Karpas-422 (cell line): ENCODE results near the gene KMT2C. TPM values are rescaled to one million over a fixed set of nuclear protein-coding genes. Genes with fewer than 3 reads are reported as not detected.
"Not testable (repeated sequence)": the region's sequence is repeated elsewhere in the genome, so short reads cannot be mapped to it uniquely, and the experiment has no call there.

ENCODE experiments used
- DNase-seq: peaks from one replicate; pipeline ENCODE4 v3.0.0-alpha.2; 2015
- H2AFZ ChIP-seq: fragments of 200-600 bp; sonication (generic); 2 replicates; pipeline ENCODE4 v1.6.1; 2014; ENCODE audit warnings: antibody characterized with exemption, low read length, mixed read lengths
- H3K27ac ChIP-seq: fragments of 200-600 bp; sonication (generic); 2 replicates; pipeline ENCODE4 v1.5.1; 2014; ENCODE audit warnings: mild to moderate bottlenecking, low read length, moderate library complexity
- H3K27me3 ChIP-seq: fragments of 200-600 bp; sonication (generic); 2 replicates; pipeline ENCODE4 v1.6.1; 2014; ENCODE audit warnings: low read length, mixed read lengths
- H3K36me3 ChIP-seq: fragments of 200-600 bp; sonication (generic); 2 replicates; pipeline ENCODE4 v1.6.1; 2014; ENCODE audit warnings: low read length, mixed read lengths; ENCODE audit not compliant: insufficient read depth
- H3K4me1 ChIP-seq: fragments of 200-600 bp; sonication (generic); 2 replicates; pipeline ENCODE4 v1.6.1; 2014; ENCODE audit warnings: mild to moderate bottlenecking, low read length, mixed read lengths
- H3K4me2 ChIP-seq: fragments of 200-600 bp; sonication (generic); 2 replicates; pipeline ENCODE4 v1.6.1; 2014; ENCODE audit warnings: low read length, low read depth, mild to moderate bottlenecking; ENCODE audit not compliant: poor library complexity, severe bottlenecking
- H3K4me3 ChIP-seq: fragments of 200-600 bp; sonication (generic); 2 replicates; pipeline ENCODE4 v1.5.1; 2014; ENCODE audit warnings: mild to moderate bottlenecking, antibody characterized with exemption, low read length, mixed read lengths
- H3K79me2 ChIP-seq: fragments of 200-600 bp; sonication (generic); 2 replicates; pipeline ENCODE4 v1.6.1; 2014; ENCODE audit warnings: mild to moderate bottlenecking, low read length, mixed read lengths
- H3K9ac ChIP-seq: fragments of 200-600 bp; sonication (generic); 2 replicates; pipeline ENCODE4 v1.6.0; 2014; ENCODE audit warnings: low read length
- H3K9me2 ChIP-seq: fragments of 200-600 bp; sonication (generic), shearing (Covaris generic); replicated peaks from 2 replicates; pipeline ENCODE4 v1.6.0; 2014; ENCODE audit warnings: mild to moderate bottlenecking, low read length, moderate library complexity; ENCODE audit not compliant: insufficient read depth
- H3K9me3 ChIP-seq: fragments of 300-700, 200-600 bp; sonication (generic); 2 replicates; pipeline ENCODE4 v1.6.1; 2014; ENCODE audit warnings: low read length, mixed read lengths
- H4K20me1 ChIP-seq: fragments of 200-600 bp; sonication (generic); 2 replicates; pipeline ENCODE4 v1.6.1; 2014; ENCODE audit warnings: mild to moderate bottlenecking, antibody characterized with exemption, low read length, low read depth; ENCODE audit not compliant: insufficient read depth
- total RNA-seq: library from RNA; depleted of rRNA; stranded (reverse); fragments of >200 nt; shearing (Covaris generic); gene quantifications from 2 replicates; pipeline ENCODE4 v1.2.3, GENCODE V29; 2014; ENCODE audit warnings: low replicate concordance

The KMT2C gene
- total RNA-seq, 1 experiment from 2014 or later: 70.7 TPM

DNA sequence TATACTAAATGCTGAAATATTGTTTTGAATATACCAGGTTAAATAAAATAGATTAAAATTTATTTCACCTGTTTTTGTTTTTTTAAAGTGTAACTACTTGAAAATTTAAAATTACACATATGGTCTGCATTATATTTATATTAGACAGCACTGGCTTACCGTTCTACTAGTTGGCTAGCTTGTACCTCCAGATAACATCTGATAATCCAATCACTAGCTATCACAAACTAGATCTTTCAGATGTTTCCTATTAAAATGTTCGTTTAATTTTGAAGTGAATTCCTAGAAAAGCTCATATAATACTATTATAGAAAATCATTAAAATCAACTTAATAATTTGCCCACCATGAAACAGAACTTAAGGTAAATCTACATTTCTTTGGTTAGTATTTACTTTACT, 190.4 kb downstream of the KMT2C start:
- not testable (repeated sequence) for H3K9me2 ChIP-seq, DNase-seq
- H3K79me2 ChIP-seq: peaks cover 31% of the 10 kb centered on the region

DNA sequence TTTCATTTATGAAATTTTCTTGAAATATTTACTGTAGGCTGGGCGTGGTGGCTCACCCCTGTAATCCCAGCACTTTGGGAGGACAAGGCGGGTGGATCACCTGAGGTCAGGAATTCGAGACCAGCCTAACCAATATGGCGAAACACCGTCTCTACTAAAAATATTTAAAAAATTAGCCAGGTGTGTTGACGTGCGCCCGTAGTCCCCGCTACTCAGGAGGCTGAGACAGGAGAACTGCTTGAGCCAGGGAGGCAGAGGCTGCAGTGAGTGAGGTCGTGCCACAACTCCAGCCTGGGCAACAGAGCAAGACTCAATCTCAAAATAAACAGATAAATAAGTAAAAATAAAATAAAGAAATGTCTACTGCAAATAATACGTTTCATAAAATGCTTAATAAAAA, 192.3 kb downstream of the KMT2C start:
- not testable (repeated sequence) for H3K9ac ChIP-seq, H4K20me1 ChIP-seq, H3K36me3 ChIP-seq, H3K4me3 ChIP-seq, H3K9me2 ChIP-seq, DNase-seq, H3K4me2 ChIP-seq, H3K9me3 ChIP-seq, H2AFZ ChIP-seq, H3K4me1 ChIP-seq, H3K27me3 ChIP-seq, H3K27ac ChIP-seq
- H3K79me2 ChIP-seq: peaks cover 33% of the 10 kb centered on the region

More for the DNA sequence above, 190.4 kb downstream of the KMT2C start:
- not testable (repeated sequence) for H3K4me1 ChIP-seq, H3K27ac ChIP-seq, H3K4me2 ChIP-seq, H2AFZ ChIP-seq, H3K9ac ChIP-seq, H3K4me3 ChIP-seq, H3K9me3 ChIP-seq, H3K27me3 ChIP-seq, H3K36me3 ChIP-seq, H4K20me1 ChIP-seq

DNA sequence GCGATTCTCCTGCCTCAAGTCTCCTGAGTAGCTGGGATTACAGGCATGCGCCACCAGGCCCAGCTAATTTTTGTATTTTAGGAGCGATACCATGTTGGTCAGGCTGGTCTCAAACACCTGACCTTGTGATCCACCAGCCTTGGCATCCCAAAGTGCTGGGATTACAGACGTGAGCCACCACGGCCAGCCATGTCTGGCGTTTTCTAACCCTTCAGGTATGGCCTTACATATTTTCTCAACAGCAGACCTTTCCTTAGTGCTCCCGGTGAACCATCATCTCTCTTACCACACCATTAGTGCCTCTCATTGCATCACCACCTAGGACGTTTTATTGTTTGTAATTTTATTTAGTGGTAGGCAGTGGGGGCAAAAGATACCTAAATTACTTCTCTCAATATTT, 194.5 kb downstream of the KMT2C start:
- H3K4me1 ChIP-seq, H3K27ac ChIP-seq, H3K9me3 ChIP-seq, H3K4me3 ChIP-seq, H3K36me3 ChIP-seq, H3K27me3 ChIP-seq, DNase-seq, H3K4me2 ChIP-seq, H3K9ac ChIP-seq, H3K9me2 ChIP-seq, H2AFZ ChIP-seq, H4K20me1 ChIP-seq: not testable (repeated sequence)
- H3K79me2 ChIP-seq: peaks cover 32% of the 10 kb centered on the region

DNA sequence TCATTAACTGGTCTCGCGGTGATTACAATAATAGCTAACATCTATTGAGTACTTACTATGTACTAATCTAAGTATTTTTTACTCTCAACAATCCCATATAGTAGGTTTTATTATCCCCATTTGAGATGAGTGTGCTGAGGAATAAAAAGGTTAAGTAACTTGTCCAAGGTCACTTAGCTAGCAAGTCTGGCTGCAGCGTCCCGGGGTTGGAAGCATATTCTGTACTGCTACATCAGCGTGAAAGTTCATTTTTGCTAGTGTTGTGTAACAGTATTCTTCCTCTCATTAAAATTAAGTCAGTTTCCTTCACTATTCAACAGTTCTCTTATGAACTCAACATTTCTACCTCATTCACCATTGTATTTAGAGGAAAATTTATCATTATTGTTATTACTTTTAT, 199.5 kb downstream of the KMT2C start:
- H3K27ac ChIP-seq, H2AFZ ChIP-seq, H3K27me3 ChIP-seq, H3K36me3 ChIP-seq, H3K4me3 ChIP-seq, H3K79me2 ChIP-seq, H3K4me1 ChIP-seq, H3K9me3 ChIP-seq, H3K4me2 ChIP-seq, H3K9ac ChIP-seq, H3K9me2 ChIP-seq, H4K20me1 ChIP-seq, DNase-seq: not testable (repeated sequence)

DNA sequence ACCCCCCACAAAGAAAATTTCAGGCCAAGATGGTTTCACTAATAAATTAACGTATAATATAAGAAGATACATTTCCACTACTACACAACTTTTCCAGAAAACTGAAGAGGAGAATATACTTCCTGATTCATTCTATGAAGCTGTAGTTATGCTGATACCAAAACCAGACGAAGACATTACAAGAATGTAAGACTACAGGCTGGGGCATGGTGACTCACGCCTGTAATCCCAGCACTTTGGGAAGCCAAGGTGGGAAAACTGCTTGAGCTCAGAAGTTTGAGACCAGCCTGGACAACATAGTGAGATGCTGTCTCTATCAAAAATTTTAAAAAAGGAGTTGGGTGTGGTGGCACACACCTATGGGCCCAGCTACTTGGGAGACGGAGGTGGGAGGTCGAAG, 201.4 kb downstream of the KMT2C start:
- not testable (repeated sequence) for H3K4me2 ChIP-seq, H4K20me1 ChIP-seq, H2AFZ ChIP-seq, H3K79me2 ChIP-seq, H3K27ac ChIP-seq, H3K9ac ChIP-seq, H3K4me3 ChIP-seq, H3K4me1 ChIP-seq, DNase-seq, H3K36me3 ChIP-seq, H3K9me2 ChIP-seq, H3K9me3 ChIP-seq, H3K27me3 ChIP-seq

DNA sequence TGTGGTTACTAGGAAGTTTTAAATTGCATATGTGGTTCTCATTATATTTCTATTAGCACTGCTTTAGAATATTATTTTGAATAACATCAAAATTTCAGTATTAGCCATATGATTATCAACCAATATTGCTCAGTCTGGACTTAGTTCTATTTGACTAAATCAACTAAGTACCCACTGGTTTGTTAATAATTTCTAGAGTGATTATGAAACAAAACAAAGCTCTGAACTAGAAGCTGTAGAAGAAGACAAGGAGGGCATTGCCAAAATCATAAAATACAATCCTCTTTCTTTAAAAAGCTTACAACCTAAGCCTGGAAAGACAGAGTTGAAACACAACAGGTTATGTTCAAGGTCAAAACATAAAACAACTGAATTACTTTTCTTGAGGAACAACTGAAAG, 204.7 kb downstream of the KMT2C start:
- peaks cover 5% of the 10 kb centered on the region; the same call in 1 of the 2 replicates for H3K36me3 ChIP-seq
- no peaks in the 10 kb centered on the region for H4K20me1 ChIP-seq

DNA sequence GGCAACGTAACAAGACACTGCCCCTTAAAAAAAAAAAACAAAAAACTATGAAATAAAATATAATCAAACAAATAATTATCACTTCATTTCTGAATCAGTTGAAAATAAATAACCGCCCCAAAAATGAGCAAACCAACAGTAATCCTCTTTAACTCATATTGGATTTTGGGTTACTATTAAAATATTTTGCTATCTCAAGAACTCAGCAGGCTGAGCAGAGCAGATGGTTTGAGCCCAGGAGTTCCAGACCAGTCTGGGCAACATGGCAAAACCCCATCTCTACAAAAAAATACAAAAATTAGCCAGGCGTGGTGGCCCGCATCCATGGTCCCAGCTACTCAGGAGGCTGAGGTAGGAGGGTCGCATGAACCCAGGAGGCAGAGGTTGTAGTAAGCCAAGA, 216.2 kb downstream of the KMT2C start:
- not testable (repeated sequence) for H3K4me1 ChIP-seq, H2AFZ ChIP-seq, H3K4me2 ChIP-seq, H4K20me1 ChIP-seq, H3K4me3 ChIP-seq, H3K79me2 ChIP-seq, H3K9me3 ChIP-seq, H3K27me3 ChIP-seq, H3K27ac ChIP-seq, H3K36me3 ChIP-seq, H3K9me2 ChIP-seq, H3K9ac ChIP-seq, DNase-seq

More for the DNA sequence above, 204.7 kb downstream of the KMT2C start:
- H3K4me2 ChIP-seq: no peak overlapping the region
- H3K4me3 ChIP-seq: no peak overlapping the region
- H3K9me2 ChIP-seq: no peaks in the 10 kb centered on the region
- no peak for DNase-seq
- no peaks in the 10 kb centered on the region for H3K4me1 ChIP-seq
- no peaks in the 10 kb centered on the region for H3K79me2 ChIP-seq
- H3K27me3 ChIP-seq: no peaks in the 10 kb centered on the region
- no peak overlapping the region for H3K27ac ChIP-seq
- no peak overlapping the region for H3K9ac ChIP-seq
- no peak overlapping the region for H2AFZ ChIP-seq
- H3K9me3 ChIP-seq: no peaks in the 10 kb centered on the region

DNA sequence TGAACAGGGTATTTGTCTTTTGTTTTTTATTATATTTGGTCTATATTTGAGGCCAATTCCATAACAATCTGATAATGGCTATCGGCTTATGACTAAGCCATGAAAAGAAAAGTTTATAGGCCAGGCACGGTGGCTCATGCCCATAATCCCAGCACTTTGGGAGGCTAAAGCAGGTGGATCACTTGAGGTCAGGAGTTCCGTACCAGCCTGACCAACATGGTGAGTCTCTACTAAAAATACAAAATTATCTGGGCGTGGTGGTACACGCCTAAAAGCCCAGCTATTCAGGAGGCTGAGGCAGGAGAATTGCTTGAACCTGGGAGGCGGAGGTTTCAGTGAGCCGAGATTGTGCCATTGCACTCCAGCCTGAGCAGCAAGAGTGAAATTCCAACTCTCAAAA, 227.0 kb downstream of the KMT2C start:
- not testable (repeated sequence) for H4K20me1 ChIP-seq, H3K9me2 ChIP-seq, H3K4me2 ChIP-seq, H2AFZ ChIP-seq, H3K27ac ChIP-seq, H3K4me1 ChIP-seq, H3K27me3 ChIP-seq, H3K9ac ChIP-seq, H3K79me2 ChIP-seq, H3K4me3 ChIP-seq, DNase-seq, H3K9me3 ChIP-seq
- H3K36me3 ChIP-seq: peaks cover 12% of the 10 kb centered on the region; the same call in 1 of the 2 replicates

DNA sequence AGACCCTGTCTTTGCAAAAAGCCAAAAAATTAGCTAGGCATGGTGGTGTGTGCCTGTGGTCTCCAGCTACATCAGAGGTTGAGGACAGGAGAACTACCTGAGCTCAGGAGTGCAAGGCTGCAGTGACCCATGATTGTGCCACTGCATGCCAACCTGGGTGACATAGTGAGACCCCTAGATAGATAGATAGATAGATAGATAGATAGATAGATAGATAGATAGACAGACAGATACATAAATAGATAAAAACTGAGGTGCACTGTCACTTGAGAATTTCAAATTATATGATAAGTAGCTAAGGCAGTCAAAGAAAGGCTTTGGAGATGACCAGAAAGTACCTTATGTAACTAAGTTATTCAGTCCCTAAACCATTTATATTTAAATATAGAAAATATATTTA, 231.4 kb downstream of the KMT2C start:
- H3K4me2 ChIP-seq, H3K9me3 ChIP-seq, H3K27ac ChIP-seq, H2AFZ ChIP-seq, H3K4me3 ChIP-seq, H3K27me3 ChIP-seq, H3K79me2 ChIP-seq, DNase-seq, H3K4me1 ChIP-seq, H3K9me2 ChIP-seq, H3K9ac ChIP-seq, H4K20me1 ChIP-seq: not testable (repeated sequence)
- H3K36me3 ChIP-seq: peaks cover 33% of the 10 kb centered on the region; the same call in 1 of the 2 replicates
